AG09309 (cell line): ENCODE results near the gene PDE4D.

Experiments
- DNase-seq: peaks from one replicate; pipeline ENCODE4 v3.0.0-alpha.2; 2010; ENCODE audit warnings: low read depth
- H3K4me3 ChIP-seq: 2 replicates; pipeline ENCODE4 v1.5.1; 2011; ENCODE audit warnings: mild to moderate bottlenecking, low read depth, low read length, moderate library complexity; ENCODE audit not compliant: control insufficient read depth
- TF ChIP-seq, protein P1 (sequence below): IDR thresholded peaks from 2 replicates; pipeline ENCODE4 v1.5.1; 2011; ENCODE audit warnings: mild to moderate bottlenecking, low read depth, low read length, inconsistent platforms; ENCODE audit not compliant: insufficient read depth, control insufficient read depth; ENCODE audit errors: missing control alignments

Gene PDE4D

DNA sequence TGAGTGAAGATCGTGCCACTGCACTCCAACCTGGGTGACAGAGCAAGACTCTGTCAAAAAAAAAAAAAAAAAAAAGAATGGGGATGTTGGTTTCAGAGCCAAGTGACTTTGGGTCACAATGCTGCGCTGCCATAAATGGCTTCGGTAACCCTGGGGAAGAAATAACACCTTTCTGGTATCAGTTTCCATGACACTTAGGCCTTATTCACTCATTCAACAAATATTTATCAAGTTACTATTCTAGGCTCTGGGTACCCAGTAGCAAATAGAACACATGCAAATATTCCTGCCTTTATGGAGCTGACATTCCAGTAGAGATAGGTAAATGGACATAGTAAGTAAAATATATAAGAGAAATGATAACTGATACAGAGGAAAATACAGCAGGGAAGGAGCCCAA, 454.2 kb downstream of the PDE4D start:
- H3K4me3 ChIP-seq: no peak overlapping the region
- DNase-seq: no peak
- TF ChIP-seq, protein P1, sequence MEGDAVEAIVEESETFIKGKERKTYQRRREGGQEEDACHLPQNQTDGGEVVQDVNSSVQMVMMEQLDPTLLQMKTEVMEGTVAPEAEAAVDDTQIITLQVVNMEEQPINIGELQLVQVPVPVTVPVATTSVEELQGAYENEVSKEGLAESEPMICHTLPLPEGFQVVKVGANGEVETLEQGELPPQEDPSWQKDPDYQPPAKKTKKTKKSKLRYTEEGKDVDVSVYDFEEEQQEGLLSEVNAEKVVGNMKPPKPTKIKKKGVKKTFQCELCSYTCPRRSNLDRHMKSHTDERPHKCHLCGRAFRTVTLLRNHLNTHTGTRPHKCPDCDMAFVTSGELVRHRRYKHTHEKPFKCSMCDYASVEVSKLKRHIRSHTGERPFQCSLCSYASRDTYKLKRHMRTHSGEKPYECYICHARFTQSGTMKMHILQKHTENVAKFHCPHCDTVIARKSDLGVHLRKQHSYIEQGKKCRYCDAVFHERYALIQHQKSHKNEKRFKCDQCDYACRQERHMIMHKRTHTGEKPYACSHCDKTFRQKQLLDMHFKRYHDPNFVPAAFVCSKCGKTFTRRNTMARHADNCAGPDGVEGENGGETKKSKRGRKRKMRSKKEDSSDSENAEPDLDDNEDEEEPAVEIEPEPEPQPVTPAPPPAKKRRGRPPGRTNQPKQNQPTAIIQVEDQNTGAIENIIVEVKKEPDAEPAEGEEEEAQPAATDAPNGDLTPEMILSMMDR: no peak

DNA sequence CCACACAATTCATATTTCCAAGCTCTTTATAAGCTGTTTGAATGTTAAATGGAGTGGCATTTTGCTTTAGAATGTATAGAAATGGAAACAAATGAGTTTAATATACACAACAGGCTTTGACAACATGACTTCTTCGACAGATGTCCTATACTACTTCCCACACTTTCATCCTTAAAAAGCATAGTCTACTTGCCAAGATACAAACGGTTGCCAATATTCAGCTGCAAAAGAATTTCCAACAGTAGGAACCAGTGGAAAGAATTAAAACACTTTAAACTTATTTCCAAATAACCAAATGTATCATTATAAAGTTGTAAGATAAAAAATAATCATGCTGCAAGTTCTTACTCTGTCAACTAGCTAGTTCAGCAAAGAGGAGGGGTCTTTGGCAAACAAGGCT, 456.4 kb downstream of the PDE4D start:
- no peak for DNase-seq
- H3K4me3 ChIP-seq: no peak overlapping the region
- TF ChIP-seq, protein P1: no peak

DNA sequence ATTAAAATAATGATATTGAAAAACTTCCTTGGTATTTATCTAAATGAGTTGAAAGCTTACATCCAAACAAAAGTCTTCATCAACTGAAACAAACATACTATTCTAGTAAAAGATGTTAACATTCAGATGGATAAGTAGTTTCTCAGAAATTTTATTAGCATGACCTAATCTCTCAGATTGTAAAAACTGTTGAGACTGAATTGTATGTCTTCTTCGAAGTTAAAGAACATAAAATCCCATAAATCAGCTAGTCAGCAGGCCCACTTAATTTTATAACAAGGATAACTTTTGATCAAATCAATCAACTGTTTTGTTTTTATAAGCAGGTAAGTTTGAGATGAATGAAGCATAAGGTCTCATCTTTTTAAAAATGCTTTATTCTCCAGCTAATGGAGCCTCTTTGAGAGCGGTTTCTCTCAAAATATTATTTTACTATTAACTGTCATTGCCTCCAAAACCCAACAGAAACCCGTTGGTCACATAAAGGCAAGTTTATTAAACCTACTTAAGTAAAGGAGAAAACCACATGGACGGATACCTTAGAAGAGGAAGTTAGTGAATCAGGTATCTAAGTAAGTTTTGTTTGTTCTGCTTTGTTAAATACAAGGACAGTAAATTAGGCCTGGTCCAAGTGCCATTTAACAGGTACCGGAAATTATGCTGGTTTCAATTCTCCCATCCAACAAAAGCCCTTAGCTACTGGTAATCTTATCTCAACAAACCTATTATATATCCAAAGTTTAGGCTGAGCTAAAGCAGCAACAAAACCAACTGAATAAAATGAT, 457.0 kb downstream of the PDE4D start:
- TF ChIP-seq, protein P1: no peak
- no peak for DNase-seq
- no peak overlapping the region for H3K4me3 ChIP-seq

DNA sequence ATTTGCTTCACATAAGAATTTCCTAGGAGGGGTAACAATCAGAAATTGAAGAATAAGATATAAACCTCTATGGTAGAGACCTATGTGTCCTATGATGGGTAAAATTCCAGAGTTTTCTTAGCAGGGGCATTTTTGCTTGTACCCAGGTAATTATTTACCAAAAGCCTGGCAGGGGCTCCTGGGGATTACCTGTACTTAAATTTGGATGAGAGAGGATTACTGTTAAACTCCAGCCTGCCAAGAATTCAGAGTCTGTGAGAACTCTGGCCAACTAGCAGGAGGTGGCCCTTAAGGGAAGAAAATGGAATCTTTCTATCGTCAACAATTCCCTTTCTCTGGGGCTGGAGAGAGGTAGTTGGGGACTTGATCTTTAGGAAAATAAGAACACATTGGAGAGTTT, 460.4 kb downstream of the PDE4D start:
- no peak for DNase-seq
- no peak overlapping the region for H3K4me3 ChIP-seq
- TF ChIP-seq, protein P1: no peak

DNA sequence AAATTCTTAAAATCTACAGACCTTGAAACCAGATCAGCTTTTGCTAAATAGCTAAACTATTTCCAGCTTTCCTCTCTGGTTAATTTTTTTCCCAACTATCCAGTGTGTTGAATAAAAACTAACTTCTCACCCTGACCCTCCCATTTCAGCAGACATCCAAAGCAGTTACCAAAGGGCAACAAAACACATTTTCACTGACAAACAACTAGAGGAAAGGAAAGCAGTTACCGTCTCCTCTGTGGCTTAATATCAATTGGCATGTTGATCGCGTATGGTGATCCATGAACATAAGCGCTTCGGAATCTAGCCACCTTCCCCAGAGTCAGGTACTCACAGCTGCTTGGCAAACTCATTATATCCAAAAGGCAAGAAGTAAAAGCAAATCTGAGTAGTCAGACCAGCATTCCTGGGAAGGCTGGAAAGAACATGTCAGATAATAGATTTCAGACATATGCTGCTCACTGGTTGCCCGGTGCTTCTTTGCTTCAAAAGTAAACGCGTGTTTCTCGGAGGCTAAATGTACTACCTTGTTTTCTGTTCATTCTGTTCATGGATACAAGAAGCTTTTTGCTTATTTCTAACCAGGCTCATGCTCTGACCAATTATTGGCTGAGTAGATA, 463.4 kb downstream of the PDE4D start:
- no peak for DNase-seq
- H3K4me3 ChIP-seq: no peak overlapping the region
- TF ChIP-seq, protein P1: no peak

DNA sequence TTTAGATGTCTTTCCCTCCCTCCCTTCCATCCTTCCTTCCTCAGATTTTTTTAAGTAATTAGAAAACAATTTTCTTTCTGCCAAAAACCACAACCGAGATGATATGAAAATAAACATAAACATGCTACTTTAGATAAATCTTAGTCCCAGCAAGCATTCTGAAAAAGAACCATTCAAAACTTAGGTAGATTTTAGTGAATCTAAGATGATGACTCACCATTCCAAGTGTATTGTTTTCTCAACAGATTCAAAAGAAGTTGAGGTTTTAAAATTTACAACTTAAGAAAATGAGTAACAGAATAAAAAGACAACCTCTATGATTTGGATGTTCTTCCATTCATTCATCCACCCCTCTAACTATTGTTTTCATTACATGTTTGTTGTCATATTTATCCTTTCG, 465.1 kb downstream of the PDE4D start:
- no peak for DNase-seq

More for the DNA sequence above, 465.1 kb downstream of the PDE4D start:
- no peak overlapping the region for H3K4me3 ChIP-seq
- TF ChIP-seq, protein P1: no peak
